ENCODE measurements around the gene FIS1. TPM values are rescaled to one million over a fixed set of nuclear protein-coding genes. Genes with fewer than 3 reads are reported as not detected.
A peak's percentile ranks its signal among the peaks of the same experiment; 100 is the strongest.
"Not testable (repeated sequence)": the region's sequence is repeated elsewhere in the genome, so short reads cannot be mapped to it uniquely, and the experiment has no call there.

FIS1 gene
- total RNA-seq, 1 experiment from 2014 or later = 99.9 TPM

DNA sequence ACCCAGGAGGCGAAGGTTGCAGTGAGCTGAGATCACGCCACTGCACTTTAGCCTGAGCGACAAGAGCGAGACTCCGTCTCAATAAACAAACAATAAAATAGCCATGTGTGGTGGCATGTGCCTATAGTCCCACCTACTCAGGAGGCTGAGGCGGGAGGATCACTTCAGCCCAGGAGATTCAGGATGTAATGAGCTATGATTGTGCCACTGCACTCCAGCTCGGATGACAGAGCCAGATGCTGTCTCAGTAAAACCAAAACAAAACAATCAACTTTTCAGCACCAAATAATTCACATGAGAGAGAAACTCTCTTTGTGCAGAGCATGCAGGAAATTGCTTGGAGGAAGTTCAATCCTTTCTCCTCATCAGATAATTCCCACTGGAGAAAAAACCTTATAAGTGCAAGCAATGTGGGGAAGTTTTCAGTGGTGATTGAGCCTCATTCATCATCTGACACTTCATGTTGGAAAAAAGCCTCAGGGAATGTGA is 13.4 kb upstream of the FIS1 start:
- H3K4me3 Mint-ChIP-seq (ENCODE audit: unreplicated experiment) = no peak overlapping the region
- ChIA-PET POLR2A (no interaction called here), CTCF (interaction anchor here (1.4 kb wide), 1 partner anchor 24 kb away, joined by 4 read pairs; no protein-coding TSS in a partner anchor)
- no peak for DNase-seq
- H3K4me1 Mint-ChIP-seq (ENCODE audit: low read depth, unreplicated experiment) = no peaks in the 10 kb centered on the region
- no peaks in the 10 kb centered on the region for H3K27me3 Mint-ChIP-seq (ENCODE audit: insufficient read depth, unreplicated experiment)
- H3K36me3 Mint-ChIP-seq (ENCODE audit: insufficient read depth, unreplicated experiment) = no peaks in the 10 kb centered on the region
- no peak overlapping the region for H3K4me3 ChIP-seq (ENCODE audit: low read depth, low read length)
- no peaks in the 10 kb centered on the region for H3K9me3 ChIP-seq
- no peaks in the 10 kb centered on the region for H3K4me1 ChIP-seq
- intact Hi-C loops (cut with micrococcal nuclease; ENCODE audit: unreplicated experiment) = no loop called here
- no peak overlapping the region for H3K27ac Mint-ChIP-seq (ENCODE audit: unreplicated experiment)
- BruUV-seq (replicated peaks) = no TSS peak
- H3K36me3 ChIP-seq (ENCODE audit: control insufficient read depth, insufficient read depth, low read length) = no peaks in the 10 kb centered on the region
- no peaks in the 10 kb centered on the region for H3K27me3 ChIP-seq (replicated peaks; ENCODE audit: control insufficient read depth, insufficient read depth, low read length)
- TF ChIP-seq, protein P1, sequence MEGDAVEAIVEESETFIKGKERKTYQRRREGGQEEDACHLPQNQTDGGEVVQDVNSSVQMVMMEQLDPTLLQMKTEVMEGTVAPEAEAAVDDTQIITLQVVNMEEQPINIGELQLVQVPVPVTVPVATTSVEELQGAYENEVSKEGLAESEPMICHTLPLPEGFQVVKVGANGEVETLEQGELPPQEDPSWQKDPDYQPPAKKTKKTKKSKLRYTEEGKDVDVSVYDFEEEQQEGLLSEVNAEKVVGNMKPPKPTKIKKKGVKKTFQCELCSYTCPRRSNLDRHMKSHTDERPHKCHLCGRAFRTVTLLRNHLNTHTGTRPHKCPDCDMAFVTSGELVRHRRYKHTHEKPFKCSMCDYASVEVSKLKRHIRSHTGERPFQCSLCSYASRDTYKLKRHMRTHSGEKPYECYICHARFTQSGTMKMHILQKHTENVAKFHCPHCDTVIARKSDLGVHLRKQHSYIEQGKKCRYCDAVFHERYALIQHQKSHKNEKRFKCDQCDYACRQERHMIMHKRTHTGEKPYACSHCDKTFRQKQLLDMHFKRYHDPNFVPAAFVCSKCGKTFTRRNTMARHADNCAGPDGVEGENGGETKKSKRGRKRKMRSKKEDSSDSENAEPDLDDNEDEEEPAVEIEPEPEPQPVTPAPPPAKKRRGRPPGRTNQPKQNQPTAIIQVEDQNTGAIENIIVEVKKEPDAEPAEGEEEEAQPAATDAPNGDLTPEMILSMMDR (IDR thresholded peaks at IDR 0.05; ENCODE audit: insufficient read depth in 1 of 2, low read depth in 1 of 2, low read length in 1 of 2, severe bottlenecking in 1 of 2, unreplicated experiment in 1 of 2) = no peak
- no peaks in the 10 kb centered on the region for H3K9me3 Mint-ChIP-seq (ENCODE audit: unreplicated experiment)

DNA sequence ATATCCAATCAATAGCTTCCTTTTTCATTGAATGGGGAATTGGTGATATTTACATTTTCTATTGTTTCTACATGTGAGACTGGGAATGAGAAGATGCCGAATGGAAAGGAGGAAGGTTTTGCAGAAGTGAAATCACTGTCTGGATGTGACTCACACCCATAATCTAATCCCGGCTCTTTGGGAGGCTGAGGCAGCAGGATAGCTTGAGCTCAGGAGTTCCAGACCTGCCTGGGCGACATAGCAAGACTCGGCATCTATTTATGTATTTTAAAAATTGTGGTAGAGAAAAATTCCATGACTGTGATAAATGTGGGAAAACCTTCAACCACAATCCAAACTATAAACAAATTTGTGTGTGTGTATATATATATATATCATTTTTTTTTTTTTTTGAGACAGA is 10.9 kb upstream of the FIS1 start:
- ChIA-PET POLR2A (interaction anchor here (0.6 kb wide), 1 partner anchor 23 kb away, joined by 3 read pairs; no protein-coding TSS in a partner anchor), CTCF (no interaction called here)
- Mint-ChIP-seq H3K9me3 (ENCODE audit: unreplicated experiment) (no peaks in the 10 kb centered on the region), H3K27ac (ENCODE audit: unreplicated experiment) (no peak overlapping the region), H3K27me3 (ENCODE audit: insufficient read depth, unreplicated experiment) (no peaks in the 10 kb centered on the region), H3K4me1 (ENCODE audit: low read depth, unreplicated experiment) (no peaks in the 10 kb centered on the region), H3K4me3 (ENCODE audit: unreplicated experiment) (no peak overlapping the region), H3K36me3 (ENCODE audit: insufficient read depth, unreplicated experiment) (peaks cover 15% of the 10 kb centered on the region)
- TF ChIP-seq, protein P1 (IDR thresholded peaks at IDR 0.05; ENCODE audit: insufficient read depth in 1 of 2, low read depth in 1 of 2, low read length in 1 of 2, severe bottlenecking in 1 of 2, unreplicated experiment in 1 of 2) = no peak
- no peak for DNase-seq
- H3K27me3 ChIP-seq (replicated peaks; ENCODE audit: control insufficient read depth, insufficient read depth, low read length) = no peaks in the 10 kb centered on the region
- H3K36me3 ChIP-seq (ENCODE audit: control insufficient read depth, insufficient read depth, low read length) = no peaks in the 10 kb centered on the region
- H3K4me1 ChIP-seq = no peaks in the 10 kb centered on the region
- no TSS peak for BruUV-seq (replicated peaks)
- intact Hi-C loops (cut with micrococcal nuclease; ENCODE audit: unreplicated experiment) = no loop called here
- no peaks in the 10 kb centered on the region for H3K9me3 ChIP-seq
- no peak overlapping the region for H3K4me3 ChIP-seq (ENCODE audit: low read depth, low read length)

DNA sequence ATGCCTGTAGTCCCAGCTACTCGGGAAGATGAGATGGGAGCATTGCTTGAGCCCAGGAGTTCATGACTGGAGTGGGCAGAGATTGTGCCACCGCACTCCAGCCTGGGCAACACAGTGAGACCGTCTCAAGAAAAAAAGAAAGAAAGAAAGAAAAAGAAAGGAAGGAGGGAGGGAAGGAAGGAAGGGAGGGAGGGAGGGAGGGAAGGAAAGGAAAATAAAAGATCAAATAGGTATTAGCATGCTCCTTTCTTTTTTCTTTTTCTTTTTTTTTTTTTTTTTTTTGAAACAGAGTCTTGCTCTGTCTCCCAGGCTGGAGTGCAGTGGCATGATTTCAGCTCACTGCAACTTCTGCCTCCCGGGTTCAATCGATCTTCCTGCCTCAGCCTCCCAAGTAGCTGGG is 8.3 kb upstream of the FIS1 start:
- peaks cover 24% of the 10 kb centered on the region for H3K36me3 Mint-ChIP-seq (ENCODE audit: insufficient read depth, unreplicated experiment)
- not testable (repeated sequence) for H3K36me3 ChIP-seq (ENCODE audit: control insufficient read depth, insufficient read depth, low read length); H3K27ac Mint-ChIP-seq (ENCODE audit: unreplicated experiment); H3K9me3 ChIP-seq; H3K4me3 ChIP-seq (ENCODE audit: low read depth, low read length); H3K9me3 Mint-ChIP-seq (ENCODE audit: unreplicated experiment); H3K4me1 Mint-ChIP-seq (ENCODE audit: low read depth, unreplicated experiment); DNase-seq; H3K27me3 ChIP-seq (replicated peaks; ENCODE audit: control insufficient read depth, insufficient read depth, low read length); H3K4me1 ChIP-seq; BruUV-seq (replicated peaks); H3K27me3 Mint-ChIP-seq (ENCODE audit: insufficient read depth, unreplicated experiment)
- ChIA-PET CTCF (interaction anchor here (2.2 kb wide), 1 partner anchor 30 kb away, joined by 14 read pairs; no protein-coding TSS in a partner anchor), POLR2A (interaction anchor here (1.3 kb wide), 1 partner anchor 9 kb away, joined by 4 read pairs; no protein-coding TSS in a partner anchor)
- H3K4me3 Mint-ChIP-seq (ENCODE audit: unreplicated experiment) = peak overlapping the region; percentile 88
- intact Hi-C loops (cut with micrococcal nuclease; ENCODE audit: unreplicated experiment) = loop anchor here (2.0 kb wide), 3 partner anchors 30 to 52 kb away; partner anchors contain the start of genes MOGAT3 and ZNHIT1
